DND-41 (cell line): ENCODE results near the gene PDIK1L.

Source experiments
- EZH2 ChIP-seq: IDR thresholded peaks from 3 replicates; pipeline ENCODE4 v1.6.1; 2012; ENCODE audit warnings: borderline replicate concordance, low read depth, mild to moderate bottlenecking, moderate library complexity, low read length, inconsistent platforms; ENCODE audit not compliant: severe bottlenecking
- TF ChIP-seq, protein P1 (sequence below): IDR thresholded peaks from 2 replicates; pipeline ENCODE4 v1.5.1; 2012; ENCODE audit warnings: borderline replicate concordance, low read length, moderate library complexity, mild to moderate bottlenecking; ENCODE audit not compliant: poor library complexity, severe bottlenecking; ENCODE audit errors: extremely low read depth

DNA sequence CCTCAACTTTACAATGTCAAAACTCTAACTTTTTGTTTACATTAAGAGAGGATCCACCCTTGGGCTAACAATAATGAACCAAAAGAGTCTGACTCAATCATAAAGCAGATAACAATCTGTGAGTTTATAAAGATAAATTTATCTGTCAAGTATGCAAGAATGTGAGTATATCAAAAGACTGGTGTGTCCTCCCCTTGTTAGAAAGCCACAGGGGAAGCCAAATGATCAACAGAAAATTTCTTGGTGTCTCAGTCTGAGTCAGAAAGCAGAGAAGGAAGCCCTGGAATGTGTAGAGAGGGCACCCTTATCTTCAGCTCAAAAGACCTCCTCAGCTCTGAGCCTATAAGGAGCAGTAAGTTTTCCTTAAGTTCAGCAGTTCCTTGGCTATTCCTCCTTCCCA lies 13.9 kb upstream of the PDIK1L start:
- TF ChIP-seq, protein P1, sequence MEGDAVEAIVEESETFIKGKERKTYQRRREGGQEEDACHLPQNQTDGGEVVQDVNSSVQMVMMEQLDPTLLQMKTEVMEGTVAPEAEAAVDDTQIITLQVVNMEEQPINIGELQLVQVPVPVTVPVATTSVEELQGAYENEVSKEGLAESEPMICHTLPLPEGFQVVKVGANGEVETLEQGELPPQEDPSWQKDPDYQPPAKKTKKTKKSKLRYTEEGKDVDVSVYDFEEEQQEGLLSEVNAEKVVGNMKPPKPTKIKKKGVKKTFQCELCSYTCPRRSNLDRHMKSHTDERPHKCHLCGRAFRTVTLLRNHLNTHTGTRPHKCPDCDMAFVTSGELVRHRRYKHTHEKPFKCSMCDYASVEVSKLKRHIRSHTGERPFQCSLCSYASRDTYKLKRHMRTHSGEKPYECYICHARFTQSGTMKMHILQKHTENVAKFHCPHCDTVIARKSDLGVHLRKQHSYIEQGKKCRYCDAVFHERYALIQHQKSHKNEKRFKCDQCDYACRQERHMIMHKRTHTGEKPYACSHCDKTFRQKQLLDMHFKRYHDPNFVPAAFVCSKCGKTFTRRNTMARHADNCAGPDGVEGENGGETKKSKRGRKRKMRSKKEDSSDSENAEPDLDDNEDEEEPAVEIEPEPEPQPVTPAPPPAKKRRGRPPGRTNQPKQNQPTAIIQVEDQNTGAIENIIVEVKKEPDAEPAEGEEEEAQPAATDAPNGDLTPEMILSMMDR, result no peak
- TF ChIP-seq EZH2, result no peak
